Fibroblast of mammary gland (primary cell): ENCODE measurements around the gene SERPINA3.

Experiments
- DNase-seq: peaks from one replicate; pipeline ENCODE4 v3.0.0-alpha.2; 2010; ENCODE audit warnings: low read depth
- H3K4me3 ChIP-seq: 2 replicates; pipeline ENCODE4 v1.5.1; 2011; ENCODE audit warnings: low read depth, mild to moderate bottlenecking, low read length, moderate library complexity; ENCODE audit not compliant: control insufficient read depth
- TF ChIP-seq, protein P1 (sequence below): conservative IDR thresholded peaks from 2 replicates; pipeline ENCODE4 v1.5.1; 2011; ENCODE audit warnings: low read depth, low read length, inconsistent platforms; ENCODE audit not compliant: control insufficient read depth, insufficient read depth

Gene SERPINA3

DNA sequence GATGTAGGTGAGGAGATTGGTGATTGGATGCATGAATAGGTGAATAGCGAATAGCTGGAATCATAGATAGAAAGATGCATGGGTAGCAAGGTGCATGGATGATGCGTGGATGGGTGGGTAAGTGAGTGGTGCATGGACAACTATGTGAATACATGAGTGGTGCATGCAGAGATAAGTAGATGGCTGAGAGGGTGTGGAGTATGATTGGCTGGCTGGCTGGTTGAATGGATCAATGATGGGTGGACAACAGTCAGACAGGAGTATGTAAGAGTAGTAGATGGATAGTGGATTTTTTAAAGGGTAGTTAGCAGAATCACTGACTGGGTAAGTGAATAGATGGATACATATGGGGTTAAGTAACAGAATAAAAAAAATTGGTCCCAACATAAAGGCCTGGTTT lies 33.9 kb downstream of the SERPINA3 start:
- TF ChIP-seq, protein P1, sequence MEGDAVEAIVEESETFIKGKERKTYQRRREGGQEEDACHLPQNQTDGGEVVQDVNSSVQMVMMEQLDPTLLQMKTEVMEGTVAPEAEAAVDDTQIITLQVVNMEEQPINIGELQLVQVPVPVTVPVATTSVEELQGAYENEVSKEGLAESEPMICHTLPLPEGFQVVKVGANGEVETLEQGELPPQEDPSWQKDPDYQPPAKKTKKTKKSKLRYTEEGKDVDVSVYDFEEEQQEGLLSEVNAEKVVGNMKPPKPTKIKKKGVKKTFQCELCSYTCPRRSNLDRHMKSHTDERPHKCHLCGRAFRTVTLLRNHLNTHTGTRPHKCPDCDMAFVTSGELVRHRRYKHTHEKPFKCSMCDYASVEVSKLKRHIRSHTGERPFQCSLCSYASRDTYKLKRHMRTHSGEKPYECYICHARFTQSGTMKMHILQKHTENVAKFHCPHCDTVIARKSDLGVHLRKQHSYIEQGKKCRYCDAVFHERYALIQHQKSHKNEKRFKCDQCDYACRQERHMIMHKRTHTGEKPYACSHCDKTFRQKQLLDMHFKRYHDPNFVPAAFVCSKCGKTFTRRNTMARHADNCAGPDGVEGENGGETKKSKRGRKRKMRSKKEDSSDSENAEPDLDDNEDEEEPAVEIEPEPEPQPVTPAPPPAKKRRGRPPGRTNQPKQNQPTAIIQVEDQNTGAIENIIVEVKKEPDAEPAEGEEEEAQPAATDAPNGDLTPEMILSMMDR: no peak
- no peak for DNase-seq
- H3K4me3 ChIP-seq: no peak overlapping the region

DNA sequence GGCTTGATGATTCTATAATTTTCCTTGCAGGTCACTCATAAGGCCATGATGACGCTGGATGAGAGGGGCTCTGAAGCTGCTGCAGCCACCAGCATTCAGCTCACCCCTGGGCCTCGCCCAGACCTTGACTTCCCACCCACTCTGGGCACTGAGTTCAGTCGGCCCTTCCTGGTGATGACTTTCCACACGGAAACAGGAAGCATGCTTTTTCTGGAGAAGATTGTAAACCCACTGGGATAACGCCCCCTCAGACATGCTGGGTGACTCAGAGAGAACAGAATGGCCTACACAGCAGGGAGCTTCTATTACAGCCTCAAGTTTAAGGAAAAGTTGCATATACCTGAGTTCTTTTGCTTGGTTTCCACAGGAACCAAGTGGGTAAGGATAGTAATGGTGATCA lies 34.3 kb downstream of the SERPINA3 start:
- no peak overlapping the region for H3K4me3 ChIP-seq
- peak; percentile 87 for DNase-seq
- TF ChIP-seq, protein P1: no peak

DNA sequence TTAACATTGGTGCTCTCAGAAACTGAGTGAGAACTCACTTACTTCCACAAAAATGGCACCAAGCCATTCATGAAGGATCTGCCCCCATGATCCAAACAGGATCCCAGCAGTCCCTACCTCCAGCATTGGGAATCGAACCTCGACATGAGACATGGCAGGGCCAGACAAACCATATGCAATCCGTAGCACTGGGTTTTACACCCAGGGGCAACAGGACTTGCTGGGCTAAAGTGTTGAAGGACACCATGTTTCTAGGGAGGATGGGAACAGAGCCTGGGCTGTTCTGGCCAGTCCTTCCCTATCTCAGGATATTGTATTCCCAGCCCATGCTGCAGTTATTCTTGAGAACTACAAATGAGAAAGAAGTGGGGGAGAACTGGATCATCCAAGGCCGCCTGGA lies 36.6 kb downstream of the SERPINA3 start:
- H3K4me3 ChIP-seq: no peak overlapping the region
- TF ChIP-seq, protein P1: no peak
- DNase-seq: no peak

DNA sequence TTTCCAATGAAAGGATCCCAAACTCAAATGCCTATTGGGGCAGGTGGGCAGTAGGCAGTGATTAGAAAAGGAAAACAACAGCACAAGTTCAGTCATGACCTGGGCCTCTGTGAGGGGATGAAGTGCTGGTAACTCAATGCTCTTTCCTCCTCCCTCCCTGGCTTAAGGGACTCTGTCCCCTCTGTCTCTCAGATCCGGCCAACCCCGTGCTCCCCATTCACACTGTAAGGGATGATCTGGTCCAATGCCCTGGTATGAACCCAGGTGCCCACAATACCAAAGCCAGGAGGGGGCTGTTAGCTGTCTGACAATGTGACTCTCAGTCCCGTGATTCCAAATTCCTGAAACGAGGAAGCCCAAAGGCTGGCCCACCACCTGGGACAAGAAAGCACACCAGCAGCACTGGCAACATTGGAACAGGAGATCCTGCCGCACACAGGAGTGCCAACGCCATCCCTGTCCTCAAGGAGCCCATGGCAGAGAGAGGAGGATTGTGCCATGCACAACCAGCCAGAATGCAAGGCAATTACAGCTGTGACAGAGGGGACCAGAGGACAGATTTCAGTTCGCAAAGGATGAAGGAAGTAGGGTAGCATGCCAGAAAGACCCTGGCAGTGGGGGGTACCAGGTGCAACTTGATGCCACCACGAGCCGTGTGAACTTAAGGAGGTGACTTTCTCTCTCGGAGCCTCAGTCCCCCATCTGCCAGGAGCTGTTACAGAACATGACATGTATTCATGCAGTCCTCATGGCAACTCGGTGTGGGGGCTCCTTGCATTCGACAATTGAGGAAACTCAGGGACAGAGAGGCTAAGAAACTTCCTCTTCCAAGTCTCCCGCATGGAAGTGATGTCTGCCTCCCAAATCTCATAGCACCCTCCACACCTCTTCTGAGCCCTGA lies 37.6 kb downstream of the SERPINA3 start:
- no peak for DNase-seq
- no peak overlapping the region for H3K4me3 ChIP-seq
- TF ChIP-seq, protein P1: no peak

DNA sequence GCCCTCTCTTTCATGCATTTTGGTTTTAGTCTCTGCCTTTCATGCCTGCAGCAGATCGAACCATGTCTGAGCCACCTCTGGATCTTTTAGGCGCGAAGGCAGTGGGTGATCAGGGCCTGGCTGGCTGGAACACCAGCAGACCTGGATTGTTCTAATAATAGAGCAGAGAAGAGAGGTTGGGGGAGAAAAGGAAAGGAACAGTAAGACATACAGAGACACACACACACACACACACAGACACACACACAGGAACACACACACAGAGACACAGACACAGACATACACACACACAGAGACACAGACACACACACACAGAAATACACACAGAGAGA lies 38.2 kb downstream of the SERPINA3 start:
- no peak overlapping the region for H3K4me3 ChIP-seq
- TF ChIP-seq, protein P1: no peak
- DNase-seq: no peak

DNA sequence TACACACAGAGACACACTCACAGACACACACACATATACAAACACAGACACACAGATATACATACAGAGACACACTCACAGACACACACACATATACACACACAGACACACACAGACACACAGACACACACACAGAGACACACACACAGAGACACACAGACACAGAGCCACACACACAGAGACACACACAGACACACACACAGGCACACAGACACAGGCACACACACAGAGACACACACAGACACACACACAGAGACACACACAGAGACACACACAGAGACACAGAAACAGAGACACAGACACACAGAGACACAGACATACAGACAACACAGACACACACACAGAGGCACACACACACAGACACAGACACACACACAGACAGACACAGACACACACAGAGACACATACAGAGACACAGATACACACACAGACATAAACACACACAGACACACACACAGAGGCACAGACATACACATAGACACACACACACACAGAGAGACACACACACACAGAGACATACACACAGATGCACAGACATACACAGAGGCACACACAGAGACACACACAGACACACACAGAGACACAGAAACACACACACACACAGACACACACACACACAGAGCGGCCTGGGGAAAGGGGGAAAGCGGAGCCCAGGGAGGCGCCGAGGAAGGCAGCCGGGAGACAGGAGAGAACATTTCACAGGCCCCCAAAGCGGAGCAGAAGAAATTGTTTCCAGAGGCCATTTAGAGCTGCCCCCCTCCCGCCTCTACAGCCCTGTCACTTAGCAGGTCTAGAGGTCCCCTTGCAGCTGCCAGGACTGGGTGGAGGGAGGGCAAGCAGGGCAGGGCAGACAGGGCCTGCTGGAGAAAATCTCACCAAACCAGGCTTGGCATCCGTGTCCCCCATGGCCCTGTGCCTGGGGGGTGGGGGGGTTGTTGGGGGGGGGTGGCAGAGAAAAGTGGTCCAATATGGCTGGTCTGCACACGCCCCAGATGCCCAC lies 38.9 kb downstream of the SERPINA3 start:
- TF ChIP-seq, protein P1: no peak

More for the DNA sequence above, 38.9 kb downstream of the SERPINA3 start:
- DNase-seq: no peak
- H3K4me3 ChIP-seq: no peak overlapping the region
